ENCODE results near the gene ISCU.

The ISCU gene

DNA sequence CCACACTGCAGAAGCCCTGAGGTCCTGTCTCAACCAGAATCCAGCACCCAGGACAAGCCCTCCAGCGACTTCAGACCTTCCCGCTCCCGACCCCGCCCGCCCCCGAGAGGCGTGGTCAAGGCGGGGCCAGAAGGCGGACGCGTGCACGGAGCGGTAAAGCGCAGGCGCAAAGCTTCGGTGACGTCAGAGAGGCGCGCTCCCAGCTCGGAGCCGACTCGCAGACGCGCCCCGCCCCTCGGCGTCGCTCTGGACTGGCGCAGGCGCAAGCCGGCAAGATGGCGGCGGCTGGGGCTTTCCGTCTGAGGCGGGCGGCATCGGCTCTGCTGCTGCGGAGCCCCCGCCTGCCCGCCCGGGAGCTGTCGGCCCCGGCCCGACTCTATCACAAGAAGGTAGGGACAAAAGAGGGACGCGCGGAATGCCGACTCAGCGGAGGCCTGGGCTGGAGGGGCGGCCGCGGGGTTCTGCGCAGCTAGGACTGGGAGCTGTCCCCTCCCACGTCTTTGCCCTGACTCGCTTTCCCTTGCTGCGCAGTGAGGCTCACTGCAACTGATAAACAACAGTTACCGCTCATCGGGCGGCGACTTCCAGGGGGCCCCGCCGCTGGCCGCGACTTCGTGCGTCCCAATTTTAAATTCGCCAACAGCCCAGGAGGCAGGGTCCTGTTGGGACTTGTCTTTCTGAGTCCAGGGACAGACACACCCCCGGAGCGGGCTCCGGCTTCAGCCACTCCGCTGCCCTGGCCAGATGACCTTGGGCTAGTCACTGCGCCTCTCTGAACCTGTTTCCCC lies at the start of gene ISCU:
Gene ISCU (plus strand): TSS at position 249 of the 788 bp plus-strand sequence. CDS start 27 bp downstream, at position 276.
- DNase-seq = peak; percentile 99

DNA sequence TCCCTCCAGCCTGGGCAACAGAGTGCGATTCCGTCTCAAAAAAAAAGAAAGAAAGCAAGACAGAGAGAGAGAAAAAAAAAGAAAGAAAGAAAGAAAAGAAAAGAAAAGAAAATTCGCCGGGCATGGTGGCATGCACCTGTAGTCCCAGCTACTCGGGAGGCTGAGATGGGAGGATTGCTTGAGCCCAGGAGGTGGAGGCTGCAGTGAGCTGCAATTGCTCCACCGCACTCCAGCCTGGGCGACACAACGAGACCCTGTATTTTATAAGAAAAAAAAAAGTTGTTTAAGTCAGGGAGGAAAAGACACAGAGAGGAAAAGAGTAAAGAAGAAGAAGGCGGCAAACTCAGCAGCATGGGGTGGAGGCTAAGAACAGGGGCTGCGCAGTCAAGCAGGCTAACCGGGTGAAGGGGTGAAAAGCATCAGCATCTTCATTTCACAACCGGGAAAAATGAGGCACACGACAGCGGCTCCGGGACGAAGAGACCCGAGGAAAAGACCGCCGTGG lies 47.9 kb upstream of the ISCU start:
- DNase-seq = no peak

DNA sequence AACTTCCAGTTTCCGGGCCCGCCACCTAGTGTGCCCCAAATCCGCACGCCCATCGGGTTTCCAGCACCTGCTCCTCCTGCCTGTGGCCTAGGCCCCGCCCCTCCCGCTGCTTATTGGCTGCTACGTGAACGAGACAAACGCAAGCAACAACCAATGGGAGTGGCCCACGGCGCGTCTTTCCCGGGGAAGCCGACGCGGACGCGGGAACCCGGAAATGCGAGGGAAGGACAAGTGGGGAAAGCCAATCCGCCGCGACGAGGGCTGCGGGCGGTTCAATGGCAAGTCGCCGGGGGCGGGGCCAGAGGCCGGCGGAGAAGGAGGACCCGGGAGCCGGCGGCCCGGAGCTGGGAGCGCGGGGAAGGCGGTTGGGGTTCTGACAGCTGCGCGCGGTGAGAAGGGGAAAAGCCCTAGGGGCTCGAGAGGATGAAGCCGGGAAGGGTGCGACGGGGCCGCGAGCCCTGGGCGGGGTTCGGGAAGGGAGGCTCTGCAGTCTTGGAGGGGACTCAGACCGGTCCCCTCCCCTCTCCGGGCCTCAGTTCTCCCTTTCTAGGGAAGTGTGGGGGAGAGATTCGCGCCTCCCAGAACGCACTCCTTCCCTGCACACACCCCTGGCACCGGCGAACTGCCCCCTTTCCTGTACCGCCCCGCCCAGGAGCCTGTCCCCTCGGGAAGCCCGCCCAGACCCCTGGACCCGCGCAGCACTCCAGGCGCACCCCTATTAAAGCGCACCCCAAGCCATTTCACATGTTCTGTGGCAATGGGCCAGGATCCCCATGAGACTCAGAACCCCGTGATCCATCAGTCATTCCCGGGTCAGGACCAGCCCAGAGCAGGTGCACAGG lies 47.2 kb upstream of the ISCU start, which contains the start of gene FICD:
Gene FICD (plus strand): TSS at position 305 of the 842 bp plus-strand sequence. CDS start 1,696 bp downstream, outside the sequence.
- peak; percentile 100 for DNase-seq

DNA sequence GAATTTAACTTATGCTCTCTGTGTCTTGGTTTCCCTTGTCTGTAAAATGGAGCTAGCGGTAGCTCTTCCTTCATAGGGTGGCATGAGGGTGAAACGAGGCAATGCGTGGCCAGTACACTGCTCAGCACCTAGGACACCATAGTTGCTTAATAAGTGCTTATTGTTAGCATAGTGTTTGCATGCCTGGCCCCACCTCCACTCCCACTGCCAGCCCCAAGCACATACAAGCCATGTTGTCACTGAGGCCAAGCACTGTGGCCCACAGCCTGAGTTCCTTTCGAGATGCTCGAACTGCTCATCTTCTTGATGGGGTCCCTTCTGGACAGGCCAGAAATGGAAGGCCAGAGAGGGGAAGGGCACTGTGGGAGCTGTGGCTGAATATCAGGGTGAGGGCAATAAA lies 46.5 kb upstream of the ISCU start:
- no peak for DNase-seq

DNA sequence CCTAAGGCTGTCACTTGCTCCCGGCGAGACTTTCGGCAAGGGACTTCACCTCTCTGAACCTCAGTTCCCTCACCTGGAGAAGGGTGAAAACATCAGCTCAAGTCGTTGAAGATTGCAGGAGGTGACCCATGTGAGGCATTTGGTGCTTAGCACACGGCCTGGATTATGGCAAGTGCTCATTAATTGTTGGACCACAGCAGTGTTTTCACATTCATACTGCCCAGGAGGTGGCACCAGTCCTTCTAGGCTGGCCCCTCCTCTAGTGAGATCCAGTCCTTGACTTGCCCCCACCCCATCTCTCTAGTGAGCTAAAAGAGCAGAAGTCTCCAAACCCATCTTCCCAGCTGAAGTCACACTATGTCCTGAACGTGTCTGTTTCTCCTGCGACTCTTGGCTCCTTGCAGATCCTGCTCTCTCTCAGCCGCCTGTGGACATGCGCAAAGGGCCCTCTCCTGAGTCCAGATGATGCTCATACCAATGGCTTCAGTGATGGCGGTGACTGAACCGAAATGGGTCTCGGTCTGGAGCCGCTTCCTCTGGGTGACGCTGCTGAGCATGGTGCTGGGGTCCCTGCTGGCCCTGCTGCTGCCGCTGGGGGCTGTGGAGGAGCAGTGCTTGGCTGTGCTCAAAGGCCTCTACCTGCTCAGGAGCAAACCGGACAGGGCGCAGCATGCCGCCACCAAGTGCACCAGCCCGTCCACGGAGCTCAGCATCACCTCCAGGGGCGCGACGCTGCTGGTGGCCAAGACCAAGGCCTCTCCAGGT lies 45.7 kb upstream of the ISCU start:
- no peak for DNase-seq

DNA sequence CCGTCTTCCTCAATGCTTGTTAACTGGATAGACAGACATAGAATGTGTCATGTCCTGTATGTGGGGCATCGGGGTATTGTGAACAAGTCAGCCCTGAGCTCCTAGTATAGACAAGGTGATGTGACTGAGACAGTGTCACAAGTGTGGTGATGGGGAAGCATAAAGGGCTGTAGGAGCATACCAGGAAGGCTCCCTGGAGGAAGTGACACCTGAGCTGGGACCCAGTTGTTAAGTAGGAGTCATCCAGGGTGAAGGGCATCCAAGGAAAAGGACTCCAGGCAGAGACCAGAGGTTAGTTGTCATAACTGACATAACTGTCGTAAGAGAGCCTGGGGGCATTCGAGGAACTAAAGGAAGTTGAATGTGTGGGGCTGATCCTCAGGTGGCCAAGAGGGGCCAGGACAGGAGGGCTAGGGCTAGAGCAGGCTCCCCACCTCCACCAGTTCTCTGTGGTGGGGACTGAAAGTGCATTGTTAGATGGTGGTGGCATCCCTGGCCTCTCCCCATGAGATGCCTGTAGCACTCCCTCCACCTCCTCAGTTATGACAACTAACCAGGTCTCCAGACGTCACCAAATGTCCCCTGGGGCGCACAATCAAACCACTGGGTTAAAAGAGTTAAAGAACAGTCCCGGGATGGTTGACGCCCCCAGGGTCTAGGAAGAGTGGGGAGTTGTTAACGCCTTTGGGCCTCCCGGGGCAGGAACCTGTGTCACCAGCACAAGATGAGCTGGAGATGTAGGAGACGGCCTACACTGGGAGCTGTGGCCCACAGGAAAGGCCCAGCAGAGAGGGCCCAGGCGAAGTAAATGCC lies 44.9 kb upstream of the ISCU start:
- DNase-seq = no peak

DNA sequence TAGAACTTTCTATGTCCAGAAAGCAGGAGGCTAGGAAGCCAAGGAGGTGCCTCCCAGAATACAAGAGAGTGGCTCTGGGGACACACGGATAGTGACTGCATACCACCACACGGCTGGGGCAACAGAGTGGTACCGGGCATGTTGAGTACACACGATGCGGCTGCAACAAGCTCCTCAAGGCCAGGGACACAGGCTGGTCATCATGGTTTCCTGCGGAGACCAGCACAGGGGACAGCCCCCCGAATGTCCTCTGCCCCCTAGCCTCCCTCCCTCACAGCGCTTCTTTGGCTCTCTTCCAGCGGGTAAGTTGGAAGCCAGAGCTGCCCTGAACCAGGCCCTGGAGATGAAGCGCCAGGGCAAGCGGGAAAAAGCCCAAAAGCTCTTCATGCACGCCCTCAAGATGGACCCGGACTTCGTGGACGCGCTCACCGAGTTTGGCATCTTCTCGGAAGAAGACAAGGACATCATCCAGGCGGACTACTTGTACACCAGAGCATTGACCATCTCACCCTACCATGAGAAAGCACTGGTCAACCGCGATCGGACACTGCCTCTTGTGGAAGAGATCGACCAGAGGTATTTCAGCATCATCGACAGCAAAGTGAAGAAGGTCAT lies 44.2 kb upstream of the ISCU start:
- no peak for DNase-seq

DNA sequence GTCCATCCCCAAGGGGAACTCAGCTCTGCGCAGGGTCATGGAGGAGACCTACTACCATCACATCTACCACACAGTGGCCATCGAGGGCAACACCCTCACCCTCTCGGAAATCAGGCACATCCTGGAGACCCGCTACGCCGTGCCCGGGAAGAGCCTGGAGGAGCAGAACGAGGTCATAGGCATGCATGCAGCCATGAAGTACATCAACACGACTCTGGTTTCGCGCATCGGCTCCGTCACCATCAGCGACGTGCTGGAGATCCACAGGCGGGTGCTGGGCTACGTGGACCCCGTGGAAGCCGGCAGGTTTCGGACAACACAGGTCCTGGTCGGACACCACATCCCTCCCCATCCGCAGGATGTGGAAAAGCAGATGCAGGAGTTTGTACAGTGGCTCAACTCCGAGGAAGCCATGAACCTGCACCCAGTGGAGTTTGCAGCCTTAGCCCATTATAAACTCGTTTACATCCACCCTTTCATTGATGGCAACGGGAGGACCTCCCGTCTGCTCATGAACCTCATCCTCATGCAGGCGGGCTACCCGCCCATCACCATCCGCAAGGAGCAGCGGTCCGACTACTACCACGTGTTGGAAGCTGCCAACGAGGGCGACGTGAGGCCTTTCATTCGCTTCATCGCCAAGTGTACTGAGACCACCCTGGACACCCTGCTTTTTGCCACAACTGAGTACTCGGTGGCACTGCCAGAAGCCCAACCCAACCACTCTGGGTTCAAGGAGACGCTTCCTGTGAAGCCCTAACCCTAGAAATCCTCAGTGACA lies 43.5 kb upstream of the ISCU start:
- no peak for DNase-seq

DNA sequence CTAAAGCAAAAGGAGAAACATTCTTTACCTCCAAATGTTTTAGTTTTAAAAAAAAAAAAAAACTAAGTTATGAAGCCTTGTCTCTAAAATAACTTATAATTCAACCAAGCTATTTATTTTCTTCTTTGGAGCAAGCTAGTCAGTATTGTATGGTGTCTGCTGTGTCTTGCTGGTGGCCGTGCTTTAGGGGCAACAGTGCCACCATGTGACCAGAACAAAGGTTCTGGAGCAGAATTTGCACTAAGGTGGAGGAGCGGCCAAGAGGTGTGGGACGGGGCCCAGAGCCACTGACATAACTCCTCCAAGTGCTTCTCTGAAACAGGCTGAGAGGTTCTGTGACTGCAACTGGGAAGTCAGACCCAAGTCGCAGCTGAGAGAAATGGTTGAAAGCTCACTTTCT lies 42.8 kb upstream of the ISCU start:
- DNase-seq = no peak

DNA sequence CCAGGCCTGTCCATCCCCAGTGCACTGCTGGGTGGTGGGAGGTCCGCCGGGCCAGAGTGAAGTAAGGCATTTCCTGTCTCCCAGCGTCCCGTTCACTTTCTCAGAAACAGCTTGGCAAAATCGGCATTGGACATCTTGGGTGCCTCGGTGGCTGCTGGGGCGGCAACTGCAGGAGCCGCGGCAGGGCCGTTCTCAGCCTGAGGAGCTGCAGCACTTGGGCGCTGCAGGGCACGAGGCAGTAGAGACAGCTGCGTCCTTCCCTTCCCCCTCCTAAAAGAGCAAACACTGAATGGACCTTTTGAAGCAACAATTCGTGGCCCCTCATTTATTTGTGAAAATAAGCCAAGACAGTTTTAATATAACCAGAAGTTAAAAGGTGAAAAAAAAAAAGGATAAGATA lies 39.0 kb upstream of the ISCU start:
- no peak for DNase-seq

DNA sequence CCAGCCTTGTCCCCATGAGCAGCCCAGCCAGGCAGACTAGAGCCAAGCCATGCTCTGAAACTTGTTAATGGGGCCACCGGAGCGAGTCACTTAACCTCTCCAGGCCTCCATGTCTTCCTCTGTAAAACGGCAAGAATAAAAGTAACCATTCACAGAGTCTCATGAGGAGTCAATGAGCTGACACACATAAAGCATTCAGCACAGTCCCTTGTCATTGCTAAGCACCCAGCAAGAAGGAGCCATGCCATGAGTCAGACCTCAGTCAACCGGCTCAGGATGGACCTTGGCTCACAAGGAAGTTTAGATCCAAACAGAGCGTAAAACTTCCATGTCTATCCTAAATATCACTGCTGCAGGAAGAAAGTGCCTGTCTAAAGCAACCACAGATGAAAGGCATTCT lies 36.7 kb upstream of the ISCU start:
- DNase-seq = no peak

DNA sequence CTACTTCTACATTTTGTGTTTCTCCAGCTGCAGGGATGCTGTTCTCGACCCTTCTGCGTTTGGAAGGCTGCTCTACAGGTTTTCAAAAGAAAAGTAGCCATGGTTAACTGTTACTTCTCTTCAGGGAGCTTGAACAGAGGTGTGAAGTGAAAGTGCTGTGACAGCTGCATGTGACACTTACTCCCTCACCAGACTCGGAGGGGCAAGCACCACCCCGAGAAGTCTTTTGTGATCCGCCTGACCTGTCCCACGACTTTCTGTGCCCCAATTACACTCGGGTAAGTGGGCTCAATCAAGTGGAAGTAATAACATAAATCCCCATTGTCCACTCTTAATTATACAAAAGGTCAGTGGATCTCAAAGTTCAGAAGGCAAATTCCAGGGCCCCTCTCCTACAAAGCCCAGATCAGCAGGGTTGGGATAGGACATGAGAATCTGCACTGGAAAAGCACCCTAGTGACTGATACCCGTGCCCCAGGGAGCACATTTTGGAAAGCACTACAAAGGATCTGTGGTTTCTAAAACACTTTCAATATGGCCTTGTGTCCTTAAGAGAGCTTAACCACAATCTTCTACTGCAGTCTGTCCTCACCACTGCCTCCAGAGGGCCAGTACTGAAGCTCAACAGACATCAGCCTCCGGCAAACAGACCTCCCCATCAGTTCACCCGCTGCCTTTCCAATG lies 35.8 kb upstream of the ISCU start:
- DNase-seq = no peak

DNA sequence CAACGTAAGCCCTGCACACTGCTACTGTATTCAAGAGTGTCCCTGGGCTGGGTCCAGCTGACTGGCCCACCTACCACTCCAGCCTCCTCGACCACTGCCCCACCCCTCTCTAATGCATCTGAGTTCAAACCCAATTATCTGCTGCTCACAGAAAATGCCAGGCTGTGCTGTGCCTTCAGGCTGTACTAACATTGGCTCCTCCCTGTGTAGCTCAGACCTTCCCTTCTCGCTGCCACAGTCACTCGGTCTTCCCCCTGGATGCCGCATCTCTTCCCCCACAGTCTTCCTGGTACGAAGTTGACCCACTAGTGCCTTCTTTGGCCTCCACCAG lies 35.3 kb upstream of the ISCU start:
- no peak for DNase-seq

DNA sequence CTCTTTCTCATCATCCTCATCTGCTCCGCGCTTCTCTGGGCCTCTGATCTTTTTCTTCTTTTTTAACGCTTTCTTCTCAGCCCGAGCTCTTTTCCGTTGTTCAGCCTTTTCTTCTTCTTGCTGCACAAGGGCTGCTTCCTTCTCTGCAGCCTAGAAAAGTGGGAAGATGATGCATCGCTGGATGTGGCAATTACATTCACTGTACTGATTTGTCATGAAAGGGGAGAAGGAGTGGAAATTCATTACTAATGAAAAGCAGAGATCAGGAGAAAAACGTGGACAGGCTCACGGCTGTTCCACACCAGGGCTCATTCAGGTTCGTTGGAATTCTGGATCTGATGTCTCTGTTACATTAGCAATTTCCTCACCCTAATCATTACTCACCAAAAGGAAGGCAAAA lies 32.2 kb upstream of the ISCU start:
- DNase-seq = no peak

DNA sequence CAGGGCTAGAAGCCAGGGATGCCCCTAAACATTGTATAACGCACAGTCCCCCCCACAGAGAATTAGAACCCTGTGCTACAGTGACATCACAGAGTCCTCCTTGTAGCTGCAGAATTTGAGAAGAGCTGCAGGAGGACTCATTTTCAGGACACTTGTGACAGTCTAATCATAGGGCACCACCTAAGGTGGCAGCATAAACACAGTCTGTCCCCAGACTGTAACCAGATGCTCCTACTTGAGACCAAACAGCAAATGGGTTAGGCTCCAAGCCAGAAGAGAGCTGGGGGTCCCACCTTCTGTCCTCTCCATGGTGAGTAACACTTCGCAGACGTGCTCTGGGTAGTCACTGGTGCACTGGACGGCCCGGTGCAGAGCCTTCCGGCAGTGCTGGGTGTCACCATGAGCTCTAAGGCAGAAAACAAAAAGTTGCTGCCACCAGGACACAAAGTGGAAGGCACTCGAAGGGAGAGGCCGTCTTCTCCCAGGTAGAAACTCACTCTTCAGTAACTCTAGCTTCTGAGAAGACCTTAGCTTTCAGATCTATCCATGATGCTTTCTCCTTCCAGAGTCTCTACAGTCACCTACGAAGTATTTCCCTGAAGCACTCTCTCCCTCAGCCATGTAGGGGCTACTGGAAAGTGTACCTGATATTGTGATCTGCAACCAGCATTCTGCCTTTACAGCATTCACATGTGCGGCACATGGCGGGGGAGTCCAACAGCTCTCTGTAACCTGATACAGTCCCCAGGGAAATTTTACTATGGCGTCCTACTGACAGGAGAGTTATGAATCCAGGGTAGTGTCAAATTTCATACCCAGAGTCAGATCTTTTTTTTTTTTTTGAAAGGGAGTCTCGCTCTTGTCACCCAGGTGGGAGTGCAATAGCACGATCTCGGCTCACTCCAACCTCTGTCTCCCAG lies 30.2 kb upstream of the ISCU start:
- DNase-seq = no peak

DNA sequence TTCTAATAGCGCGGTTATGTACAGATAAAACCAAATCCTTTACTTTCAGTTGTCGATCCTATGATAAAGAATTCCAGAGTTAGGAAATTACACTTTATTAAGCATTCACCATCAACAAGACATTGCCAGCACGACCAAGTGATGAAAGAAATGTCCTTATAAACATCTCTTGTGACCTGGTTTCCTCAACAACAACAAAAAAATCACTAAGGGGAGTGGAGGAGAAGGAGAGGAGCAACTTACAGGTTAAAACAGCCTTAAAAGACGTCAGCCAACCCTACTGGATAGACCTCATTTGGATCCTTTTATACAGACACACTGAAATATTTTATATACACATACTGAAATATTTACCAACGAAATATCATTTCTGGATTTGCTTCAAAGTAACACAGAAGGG lies 24.2 kb upstream of the ISCU start:
- DNase-seq = no peak

DNA sequence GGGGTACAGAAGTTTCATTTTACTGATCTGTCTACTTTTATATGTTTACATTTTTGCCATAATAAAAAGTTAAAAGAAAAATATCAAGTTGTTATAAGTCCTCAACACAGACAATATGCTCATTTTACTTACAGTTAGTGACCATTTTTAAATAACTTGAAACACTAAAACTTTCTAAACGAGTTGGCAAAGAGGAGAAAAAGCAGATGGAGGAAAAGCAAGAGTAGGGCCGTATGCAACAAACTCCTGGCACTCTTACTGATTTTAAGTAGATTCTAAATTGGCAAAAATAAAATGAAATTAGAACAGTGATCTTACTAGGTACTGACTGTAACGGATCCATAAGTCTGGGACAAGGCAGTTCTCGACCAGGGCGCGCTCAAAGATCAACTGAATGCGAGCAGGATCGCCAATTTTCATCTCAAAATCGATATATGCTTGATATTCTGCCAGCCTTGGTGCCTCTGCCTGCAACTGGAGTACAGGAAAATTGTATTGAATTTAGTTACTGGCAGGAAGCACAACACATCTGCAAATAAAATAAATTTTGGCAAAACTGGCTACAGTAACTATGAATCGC lies 23.7 kb upstream of the ISCU start:
- DNase-seq = no peak

DNA sequence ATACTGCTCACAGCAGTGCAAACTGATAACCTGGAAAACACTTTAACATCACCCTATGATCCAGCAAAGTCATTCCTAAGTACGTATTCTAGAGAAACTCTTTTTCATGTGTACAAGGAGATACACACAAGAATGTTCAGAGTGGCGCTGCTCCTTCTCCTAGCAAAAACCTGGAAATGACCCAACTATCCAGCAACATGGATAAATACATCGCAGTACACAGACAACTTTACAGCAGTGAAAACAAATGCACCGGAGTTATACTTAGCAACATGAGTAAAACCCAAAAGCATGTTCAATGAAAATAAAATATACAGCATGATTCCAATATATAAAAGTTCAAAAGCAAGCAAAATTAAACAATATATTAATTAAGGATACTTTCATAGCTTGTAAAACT lies 20.1 kb upstream of the ISCU start:
- DNase-seq = no peak

DNA sequence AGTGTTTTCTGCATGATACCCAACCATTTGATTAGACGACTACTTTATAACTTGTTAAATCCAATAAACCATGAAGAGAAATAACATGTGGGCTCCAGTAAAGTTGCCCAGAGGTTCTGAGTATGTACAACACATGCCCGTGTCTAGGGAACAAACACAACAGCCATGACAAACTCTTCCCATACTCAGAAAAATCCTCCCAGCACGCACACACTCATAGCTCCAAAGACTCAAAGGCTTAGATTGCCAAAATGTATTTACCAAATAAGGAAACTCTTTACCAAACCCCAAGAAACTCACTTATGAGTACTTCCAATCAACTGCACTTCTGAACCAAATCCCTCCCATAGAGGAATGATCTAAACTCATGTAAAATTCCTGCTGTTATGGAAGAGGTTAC lies 18.7 kb upstream of the ISCU start:
- no peak for DNase-seq

Data from femur (tissue), 1 donor.